NCI-H2227 (cell line): ENCODE data around the gene VASH1.

ENCODE experiments used
- DNase-seq: peaks from one replicate; lab custom pipeline; 2025; ENCODE audit not compliant: unreplicated experiment; lab: John Stamatoyannopoulos, UW

The VASH1 gene

DNA sequence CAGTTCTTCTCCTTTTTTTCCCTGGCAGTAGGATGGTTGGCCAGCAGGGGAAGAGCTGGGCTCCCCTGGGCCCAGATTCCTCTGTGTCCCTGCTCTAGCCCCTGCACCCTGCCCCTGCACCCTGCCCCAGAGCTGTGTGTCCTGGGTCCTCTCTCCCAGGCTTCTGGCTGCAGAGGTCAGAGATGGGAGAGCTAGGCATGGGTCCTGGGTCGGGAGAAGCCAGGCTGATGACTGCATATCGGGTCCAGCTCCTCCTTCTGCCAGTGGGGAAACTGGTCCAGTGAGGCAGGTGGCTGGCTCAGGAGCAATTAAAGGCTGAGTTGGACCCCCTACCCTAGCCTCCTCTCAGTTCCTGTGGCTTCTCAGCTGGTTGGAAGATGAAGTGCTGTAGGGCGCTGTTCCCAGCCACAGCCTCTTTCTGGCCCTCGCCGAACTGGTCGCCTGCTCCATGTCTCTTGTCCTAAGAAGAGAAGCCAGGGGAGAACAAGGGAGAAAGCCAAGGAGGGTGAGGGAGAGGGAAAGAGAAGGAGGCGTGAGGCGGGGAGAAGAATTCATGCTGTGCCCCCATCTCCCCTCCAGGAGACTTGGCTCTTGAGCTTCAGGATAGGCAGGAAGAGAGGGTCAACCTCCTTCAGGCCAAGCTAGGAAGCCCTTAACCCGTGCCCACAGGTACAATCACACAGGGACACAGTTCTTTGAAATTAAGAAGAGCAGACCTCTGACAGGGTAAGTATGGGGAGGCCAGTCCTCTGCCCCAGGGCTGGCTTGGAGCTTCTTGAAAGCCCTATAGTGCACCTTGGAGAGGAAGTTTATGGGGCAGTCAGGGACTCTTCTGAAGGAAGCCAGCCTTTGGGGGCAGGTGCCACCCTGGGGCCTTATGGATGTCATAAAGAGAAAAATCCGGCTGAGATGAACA lies 9.5 kb downstream of the VASH1 start:
- DNase-seq = no peak

DNA sequence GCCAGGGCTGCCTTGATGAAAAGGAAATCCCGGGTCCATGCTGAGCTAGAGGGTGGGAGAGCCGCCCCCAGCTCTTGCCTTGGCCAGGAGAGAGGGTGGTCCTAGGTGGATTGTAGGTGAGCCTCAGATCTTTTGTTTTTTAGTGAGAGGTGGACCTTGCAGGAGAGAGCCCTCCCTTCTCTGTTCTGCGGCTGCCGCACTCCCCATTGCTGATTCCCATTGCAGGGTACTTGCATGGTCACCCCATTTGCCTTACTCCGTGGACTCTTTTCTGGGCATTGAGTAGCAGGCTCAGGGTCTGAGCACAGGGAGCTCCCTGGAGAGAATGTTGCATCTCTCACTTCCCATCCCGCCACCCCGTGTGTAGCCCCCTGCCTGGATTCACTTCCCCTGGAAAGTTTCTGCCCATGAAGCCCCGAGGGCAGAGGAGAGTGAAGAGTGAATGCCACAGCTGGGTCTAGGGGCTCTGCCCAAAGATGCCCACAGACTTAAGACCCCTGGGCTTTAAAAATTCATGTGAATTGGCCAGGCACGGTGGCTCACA lies 10.2 kb downstream of the VASH1 start:
- no peak for DNase-seq

DNA sequence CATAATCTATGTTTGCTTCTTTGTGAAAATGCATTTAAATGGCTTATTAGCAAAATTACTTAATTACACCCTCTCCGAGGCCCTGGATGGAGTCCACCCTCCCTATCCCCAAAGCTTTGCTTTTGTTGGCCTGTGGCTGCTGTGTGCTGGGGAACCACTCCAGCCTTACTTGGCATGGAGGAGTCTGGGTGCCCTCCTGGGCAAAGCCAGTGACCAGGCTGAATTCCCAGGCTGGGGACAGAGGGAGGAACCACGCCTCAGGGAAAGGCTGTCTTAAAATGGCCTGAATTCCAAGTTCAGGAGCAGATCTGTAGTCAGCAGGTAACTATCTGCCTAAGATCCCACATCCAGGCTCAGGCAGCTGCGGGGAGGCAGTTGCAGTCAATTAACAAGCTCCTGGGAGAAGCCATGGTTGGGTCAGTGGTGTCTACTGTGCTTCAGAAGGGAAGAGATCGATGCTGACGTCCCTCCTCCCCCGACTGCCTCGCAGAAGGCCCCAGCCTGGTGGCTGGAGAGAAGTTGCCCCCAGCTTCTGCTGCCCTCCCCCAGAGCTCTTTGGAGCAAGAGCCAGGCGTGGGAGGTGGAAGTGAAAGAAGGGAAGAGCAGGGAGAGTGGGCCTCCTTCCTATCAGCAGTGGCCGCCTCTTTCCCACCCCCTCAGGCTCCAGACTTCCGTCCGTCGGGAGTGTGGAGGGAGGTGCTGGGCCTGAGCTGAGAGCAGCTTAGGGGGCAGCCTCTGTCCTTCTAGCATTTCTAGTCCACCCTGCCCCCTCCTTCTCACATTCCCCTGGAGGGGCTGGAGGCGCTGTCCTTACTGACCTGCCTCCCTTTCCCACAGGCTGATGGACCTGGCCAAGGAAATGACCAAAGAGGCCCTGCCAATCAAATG lies 11.3 kb downstream of the VASH1 start:
- peak; percentile 12 for DNase-seq

DNA sequence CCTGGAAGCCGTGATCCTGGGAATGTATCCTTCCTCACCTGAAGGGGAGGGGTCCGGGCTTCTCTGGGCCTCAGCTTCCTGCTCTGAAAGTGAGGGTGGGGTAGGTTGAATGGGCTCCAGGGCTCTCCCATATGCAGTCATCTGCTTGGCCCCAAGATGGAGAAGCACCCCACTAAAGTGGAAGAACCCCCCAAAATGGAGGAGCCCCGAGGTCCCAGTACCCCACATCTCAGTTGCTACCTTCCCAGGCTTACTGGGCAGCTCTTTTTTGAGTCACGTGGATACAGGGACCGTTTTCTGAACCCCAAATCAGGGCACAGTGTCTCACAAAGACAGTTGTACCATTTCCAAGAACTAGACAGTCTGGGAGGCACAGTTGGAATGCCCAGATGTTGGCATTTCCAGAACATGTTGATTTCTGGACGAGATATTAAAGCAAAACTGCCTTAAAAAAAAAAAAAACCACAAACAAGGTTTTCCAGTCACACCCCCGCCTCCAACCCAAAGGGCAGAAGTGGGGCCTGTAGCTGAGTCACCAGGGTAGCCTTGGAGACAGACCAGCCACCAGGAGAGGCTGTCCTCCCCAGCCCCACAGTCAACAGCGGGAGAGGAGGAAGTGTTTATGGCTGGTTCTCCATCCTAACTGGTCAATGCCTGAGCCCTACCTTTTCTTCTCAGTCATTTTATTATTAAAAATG lies 12.1 kb downstream of the VASH1 start:
- DNase-seq = no peak

DNA sequence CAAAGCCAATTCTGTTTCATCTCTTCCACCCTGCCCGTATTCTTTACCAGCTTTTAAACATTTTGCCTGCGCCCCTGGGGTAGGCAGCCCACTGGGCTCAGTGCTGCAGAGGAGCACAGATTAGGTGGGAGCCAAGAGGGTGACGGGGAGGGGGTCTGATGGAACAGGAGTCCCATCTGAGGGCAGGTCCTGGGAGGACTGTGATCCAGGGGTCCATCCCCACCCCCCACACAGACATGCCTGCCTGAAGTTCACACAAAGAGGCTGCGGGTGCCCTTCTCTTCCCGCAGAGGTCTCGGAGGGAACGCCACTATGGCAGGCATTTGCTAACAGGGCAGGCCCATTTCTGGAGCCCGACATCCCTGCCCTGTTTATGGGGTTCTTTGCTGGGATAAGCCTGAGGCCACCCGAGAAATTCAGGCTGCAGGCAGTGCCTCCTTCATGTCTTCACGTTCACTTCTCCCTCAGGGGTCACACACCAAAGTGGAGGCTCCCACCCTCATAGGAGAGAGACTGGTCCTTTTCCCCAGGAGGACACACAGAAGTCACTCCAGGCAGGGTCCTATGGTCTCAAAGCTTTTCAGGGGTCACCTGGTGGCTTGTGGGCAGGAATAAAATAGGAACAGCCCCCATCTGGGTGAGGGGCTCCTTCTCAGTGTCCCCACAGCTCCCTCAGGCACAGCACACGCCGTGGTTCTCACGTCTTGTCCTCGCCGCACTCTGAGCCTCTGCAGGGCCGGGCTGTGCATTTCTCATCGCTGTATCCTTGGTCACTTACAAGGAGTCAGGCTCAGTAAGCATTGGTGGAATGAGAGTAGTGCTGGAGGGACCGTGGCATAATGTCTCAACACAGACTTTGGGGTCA lies 12.9 kb downstream of the VASH1 start:
- DNase-seq = no peak

DNA sequence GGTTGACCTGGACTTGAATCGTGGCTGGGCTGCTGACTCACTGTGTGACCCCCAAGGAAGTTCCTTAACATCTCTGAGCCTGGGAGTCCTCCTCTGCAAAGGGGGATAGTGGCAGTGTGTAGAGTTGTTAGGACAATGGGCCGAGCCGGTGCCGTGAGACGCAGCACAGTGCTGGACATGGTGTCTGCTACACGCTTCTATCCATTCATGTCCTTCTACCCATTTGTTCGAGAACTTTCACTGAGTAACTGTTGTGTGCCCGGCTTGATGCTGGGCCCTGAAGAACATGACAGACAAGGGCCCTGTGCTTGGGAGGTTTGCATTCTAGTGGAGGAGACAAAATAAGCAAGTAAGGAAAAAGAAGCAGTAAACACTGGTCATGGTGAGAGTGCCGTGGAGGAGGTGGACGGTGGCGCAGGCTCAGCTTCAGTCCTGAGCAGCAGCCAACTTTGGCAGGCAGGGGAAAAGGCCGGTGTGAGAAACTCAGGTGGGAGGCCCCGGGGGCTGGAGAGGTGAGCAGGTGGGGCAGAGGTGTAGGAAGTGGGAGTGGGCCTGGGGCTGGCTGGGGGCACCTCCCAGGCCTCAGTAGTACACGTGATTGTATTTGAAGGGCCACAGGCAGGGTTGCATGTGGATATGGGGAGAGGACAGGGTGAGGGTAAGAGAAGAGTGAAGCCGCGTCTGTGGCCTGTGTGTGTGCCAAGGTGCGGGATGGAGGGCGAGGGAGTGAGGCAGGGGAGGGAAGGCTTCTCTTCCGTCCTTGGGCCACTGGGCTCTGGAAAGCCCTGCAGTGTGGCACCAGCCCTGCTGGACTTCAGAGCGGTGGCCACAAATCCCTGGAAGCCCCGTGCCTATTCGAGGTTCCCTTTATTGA lies 13.8 kb downstream of the VASH1 start:
- DNase-seq = no peak

DNA sequence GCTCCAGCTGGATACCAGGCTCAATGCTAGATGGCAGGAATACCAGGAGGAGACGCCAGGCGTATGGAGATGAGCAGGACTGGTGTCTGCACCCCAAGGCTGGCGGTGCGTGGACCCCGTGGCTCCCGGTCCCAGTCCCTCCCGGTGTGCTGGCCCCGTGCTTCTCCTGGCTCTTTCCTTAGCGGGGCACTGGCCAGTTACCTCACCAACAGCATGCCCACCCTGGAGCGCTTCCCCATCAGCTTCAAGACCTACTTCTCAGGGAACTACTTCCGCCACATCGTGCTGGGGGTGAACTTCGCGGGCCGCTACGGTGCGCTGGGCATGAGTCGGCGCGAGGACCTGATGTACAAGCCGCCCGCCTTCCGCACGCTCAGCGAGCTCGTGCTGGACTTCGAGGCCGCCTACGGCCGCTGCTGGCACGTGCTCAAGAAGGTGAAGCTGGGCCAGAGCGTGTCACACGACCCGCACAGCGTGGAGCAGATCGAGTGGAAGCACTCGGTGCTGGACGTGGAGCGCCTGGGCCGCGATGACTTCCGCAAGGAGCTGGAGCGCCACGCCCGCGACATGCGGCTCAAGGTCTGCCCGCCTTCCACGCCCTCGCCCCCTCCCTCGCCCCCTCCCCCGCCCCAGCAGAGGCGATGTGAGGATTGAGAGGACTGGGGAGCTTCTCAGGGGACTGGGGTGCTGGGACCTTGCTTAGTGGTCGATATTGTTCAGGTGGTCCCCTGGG lies 14.6 kb downstream of the VASH1 start:
- DNase-seq = no peak

DNA sequence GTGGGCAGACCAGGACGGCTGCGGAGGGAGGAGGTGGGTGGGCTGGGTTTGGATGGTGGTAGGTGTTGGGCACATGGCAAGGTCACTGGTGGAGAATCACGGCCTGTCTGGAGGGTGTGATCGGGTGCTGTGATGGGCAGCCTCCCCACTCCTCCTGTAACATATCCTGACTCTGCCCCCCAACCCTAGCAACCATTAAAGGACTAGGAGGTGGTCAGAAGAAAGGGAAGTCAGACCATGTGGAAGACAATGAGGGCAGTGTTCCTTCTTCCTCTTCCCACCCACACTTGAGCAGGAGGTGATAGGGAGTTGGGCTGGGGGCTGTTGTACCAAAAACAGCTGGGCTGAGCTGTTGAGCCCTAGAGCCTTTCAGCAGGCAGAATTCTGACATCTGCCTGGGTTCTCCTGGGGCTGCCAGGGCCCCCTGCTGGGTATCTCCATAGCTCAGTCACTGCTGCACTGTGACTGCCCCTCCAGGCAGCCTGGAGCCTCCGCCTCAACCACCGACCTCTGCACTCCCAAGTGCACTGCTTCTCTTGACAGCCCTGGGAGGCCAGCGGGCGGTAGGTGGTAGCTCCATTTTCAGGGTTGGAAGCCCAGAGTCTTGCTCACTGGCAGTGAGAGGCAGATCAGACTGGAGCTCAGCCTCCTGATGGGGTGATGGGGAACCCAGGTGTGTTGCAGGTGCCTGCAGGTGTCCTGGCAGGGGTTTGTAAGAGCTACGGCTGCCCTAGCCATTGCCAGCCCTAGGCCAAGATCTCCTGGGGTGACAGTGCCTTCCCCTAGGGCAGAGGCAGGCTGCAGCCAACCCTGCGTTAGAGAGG lies 15.4 kb downstream of the VASH1 start:
- no peak for DNase-seq

DNA sequence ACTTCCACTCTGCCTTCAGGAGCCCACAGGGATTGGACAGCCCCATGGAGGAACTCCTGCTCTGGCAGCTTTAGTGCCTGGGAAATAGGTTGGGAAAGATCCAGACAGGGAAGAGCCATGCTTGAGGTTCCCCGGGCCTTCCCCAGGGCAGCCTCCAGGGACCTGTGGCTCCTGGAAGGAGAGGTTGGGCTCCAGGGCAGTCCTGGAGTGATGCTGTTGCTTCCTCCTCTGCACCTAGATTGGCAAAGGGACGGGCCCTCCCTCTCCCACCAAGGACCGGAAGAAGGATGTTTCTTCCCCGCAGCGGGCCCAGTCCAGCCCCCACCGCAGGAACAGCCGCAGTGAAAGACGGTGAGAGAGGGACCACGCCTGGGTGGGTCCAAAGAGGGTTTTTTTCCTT lies 16.5 kb downstream of the VASH1 start:
- DNase-seq = no peak

DNA sequence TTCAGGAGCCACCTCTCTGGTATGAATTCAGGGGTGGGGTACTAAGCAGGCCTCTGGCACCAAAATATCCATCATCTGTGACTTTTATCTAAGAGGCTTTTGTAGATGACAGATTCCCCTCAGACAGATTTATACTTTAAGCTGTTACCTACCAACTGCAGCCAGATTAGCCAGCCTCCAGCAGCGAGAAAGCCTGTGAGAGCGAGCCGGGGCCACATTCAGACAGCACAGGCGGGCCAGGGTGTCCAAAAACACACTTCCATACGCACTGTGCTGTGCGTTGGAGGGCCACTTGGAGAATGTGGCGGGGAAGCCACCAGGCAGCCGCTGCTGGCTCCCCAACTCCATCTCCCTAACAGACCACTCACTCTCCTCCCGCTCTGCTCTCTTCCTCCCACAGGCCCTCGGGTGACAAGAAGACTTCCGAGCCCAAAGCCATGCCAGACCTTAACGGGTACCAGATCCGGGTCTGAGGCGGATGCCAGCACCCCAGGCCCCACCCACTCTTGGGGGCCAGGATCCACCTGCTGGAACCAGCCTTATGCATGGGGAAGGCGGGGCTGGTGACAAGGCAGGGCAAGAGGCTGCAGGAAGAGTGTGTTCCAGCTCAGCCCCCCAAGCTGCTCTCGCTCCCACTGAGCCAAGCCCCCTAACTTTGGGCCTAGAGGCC lies 17.4 kb downstream of the VASH1 start:
- DNase-seq = no peak

DNA sequence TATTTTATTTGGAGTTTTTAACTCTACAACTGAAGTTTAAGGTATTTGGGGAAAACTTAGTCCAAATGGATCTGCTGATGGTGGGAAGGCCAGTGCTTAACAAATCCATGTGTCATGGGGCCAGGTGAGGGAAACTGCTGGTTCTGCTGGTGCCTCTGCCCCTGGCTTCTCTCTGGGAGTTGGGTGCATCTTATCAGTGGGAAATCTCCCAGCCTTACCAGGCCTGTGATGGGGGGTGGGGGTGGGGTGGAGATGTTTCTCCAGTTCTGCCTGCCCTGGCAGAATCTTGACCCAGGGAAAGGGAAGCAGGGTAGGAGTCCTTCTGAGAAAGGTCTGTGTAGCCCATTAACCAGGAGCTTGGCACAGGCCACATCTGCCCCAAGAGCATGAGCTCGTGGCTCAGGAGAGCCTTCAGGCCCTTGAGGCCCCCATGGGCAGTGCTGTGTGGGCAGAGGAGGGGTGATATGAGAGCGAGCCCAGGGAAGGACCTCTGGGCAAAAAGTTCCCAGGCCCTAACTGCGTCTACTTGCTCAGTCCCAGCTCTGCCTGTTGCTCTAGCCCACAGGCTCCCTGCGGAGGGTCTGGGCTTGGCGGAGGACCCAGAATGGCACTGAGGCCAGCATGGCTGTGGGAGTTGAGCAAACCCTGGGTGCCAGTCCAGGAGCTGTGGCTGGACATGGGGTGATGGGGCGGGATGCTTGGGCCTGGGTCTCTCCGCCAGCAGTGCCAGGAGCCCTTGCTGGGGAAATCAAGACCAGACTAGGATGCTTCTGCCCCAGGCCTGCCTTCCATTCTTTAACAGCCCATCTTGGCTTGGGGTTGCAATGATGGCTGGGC lies 18.2 kb downstream of the VASH1 start:
- DNase-seq = no peak

DNA sequence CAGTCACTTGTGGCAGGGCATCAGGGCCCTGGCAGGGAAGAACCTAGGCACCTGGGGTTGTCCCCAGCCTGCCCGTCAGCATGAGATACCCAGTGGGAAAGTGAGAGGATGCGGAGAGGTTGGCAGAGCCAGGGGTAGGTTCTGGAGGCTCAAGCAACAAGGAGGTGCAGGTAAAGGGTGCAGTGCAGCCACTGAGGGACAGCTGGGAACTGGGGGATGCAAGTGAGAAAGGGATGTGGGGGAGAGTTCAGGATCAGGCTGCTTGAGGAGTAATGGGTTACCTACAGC lies 18.7 kb downstream of the VASH1 start:
- DNase-seq = no peak

DNA sequence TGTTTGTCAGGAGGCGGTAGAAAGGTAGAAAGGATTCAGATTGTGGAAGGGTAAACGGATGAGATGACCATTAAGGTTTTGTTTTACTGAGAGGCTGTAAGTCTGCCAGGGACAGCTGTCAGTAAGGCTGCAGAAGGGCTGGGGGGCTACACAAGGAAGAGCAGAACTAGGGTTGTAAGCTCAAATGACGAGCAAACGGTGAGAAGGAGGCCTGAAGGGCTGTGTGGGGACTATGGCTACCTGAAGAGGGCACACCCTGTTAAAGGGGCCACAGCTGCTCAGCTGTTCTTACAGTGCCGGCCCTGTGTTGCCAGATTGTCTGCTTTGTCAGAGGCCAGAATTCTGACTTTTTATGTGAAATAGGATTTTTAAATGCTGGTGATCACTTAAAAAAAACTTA lies 19.1 kb downstream of the VASH1 start:
- DNase-seq = no peak

DNA sequence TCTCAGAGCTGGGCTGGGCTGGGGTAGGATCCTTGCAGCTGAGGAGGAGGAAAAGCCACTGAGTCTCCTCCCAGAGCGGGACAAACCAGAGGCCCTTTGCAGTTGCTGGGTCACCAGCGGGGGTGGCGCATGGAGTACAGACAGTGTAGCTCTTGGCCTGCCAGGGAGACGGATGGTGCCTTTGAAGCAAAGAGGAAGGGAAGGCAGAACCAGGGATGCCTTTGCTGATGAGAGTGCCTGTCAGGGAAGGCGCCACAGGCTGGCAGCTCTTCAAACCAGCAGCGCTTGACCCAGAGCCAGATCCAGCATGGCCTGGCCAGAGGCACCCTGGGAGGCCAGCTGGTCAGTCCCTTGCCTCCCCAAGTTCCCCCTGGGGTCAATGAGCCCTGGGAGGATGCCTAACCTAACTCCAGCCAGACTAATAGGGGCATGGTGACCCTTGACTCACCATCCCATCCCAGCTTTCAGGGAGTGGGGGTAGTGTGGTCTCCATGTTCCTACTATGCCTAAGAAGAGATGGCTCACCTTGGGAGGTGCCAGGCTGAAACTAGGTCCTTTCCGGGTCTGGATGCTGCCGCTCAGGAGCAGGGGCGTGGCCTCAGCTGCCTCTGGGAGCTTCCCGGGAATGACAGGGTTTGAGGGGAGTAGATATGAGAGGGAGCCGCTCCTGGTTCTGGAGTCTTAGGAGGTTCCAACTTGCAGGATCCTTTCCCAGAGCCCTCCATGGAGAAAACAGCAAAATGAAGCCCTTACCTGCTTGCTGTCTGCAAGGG lies 19.8 kb downstream of the VASH1 start:
- no peak for DNase-seq

DNA sequence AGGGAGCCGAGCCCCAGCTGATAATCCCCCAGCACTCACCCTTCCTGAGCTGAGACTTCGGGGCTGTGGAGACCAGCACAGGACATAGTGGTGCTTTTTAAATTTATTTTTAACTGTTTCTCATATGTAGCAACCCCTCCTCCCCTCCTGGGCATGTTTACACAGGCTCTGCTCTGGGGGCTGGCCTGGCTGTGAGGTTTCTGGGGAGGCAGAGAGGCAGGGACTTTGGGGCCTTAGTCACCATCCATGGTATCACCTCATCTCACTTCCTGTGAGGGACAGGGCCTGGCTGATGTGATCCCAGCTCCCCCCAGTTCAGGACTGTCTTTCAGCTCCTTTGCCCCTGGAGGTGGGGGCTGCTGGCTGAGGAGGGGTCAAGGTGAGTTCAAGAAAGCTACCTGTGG lies 20.4 kb downstream of the VASH1 start:
- DNase-seq = no peak
